ENCODE measurements around the gene VSIG10. TPM values are rescaled to one million over a fixed set of nuclear protein-coding genes. Genes with fewer than 3 reads are reported as not detected.
A peak's percentile ranks its signal among the peaks of the same experiment; 100 is the strongest.

VSIG10 gene
- total and polyA plus RNA-seq, 8 donors: 32.4 to 42.0 (median 36.5) TPM

GRCh38 chr12:118042091-118042490 is 61.7 kb downstream of the VSIG10 start:
- intact Hi-C loops (cut with DNase I): no loop called here
- ATAC-seq (no peak), DNase-seq (no peak)
- H3K4me3 ChIP-seq: no peak overlapping the region
- H3K36me3 ChIP-seq: peaks cover 0 to 96% of the 10 kb centered on the region in 2 donors
- H3K27me3 ChIP-seq: no peaks in the 10 kb centered on the region
- H3K9me3 ChIP-seq: no peaks in the 10 kb centered on the region
- TF ChIP-seq CTCF (IDR thresholded peaks at IDR 0.05): no peak
- no peak overlapping the region for H3K27ac ChIP-seq
- H3K4me1 ChIP-seq: no peaks in the 10 kb centered on the region

- no peaks in the 10 kb centered on the region for H3K4me1 ChIP-seq
- no peak overlapping the region for H3K27ac ChIP-seq
- DNase-seq (no peak), ATAC-seq (no peak)
- intact Hi-C loops (cut with DNase I): no loop called here
- H3K4me3 ChIP-seq: no peak overlapping the region
- no peak for TF ChIP-seq CTCF (IDR thresholded peaks at IDR 0.05)
- H3K36me3 ChIP-seq: peaks cover 0 to 100% of the 10 kb centered on the region in 2 donors
- H3K9me3 ChIP-seq: no peaks in the 10 kb centered on the region
- H3K27me3 ChIP-seq: no peaks in the 10 kb centered on the region
These were observed 65.7 kb downstream of the VSIG10 start for GRCh38 chr12:118038137-118038536.

GRCh38 chr12:118036672-118037411 is 67.0 kb downstream of the VSIG10 start:
- no peak overlapping the region for H3K4me3 ChIP-seq
- ATAC-seq (no peak), DNase-seq (no peak)
- H3K36me3 ChIP-seq: peaks cover 0 to 100% of the 10 kb centered on the region in 2 donors
- intact Hi-C loops (cut with DNase I): no loop called here
- TF ChIP-seq CTCF (IDR thresholded peaks at IDR 0.05): no peak
- H3K27me3 ChIP-seq: no peaks in the 10 kb centered on the region
- H3K4me1 ChIP-seq: no peaks in the 10 kb centered on the region
- no peaks in the 10 kb centered on the region for H3K9me3 ChIP-seq
- no peak overlapping the region for H3K27ac ChIP-seq

GRCh38 chr12:118035190-118036041 is 68.4 kb downstream of the VSIG10 start:
- Histone ChIP-seq H3K4me3 (no peak overlapping the region), H3K4me1 (no peaks in the 10 kb centered on the region), H3K27ac (no peak overlapping the region), H3K27me3 (no peaks in the 10 kb centered on the region), H3K9me3 (no peaks in the 10 kb centered on the region), H3K36me3 (peaks cover 0 to 100% of the 10 kb centered on the region in 2 donors)
- DNase-seq: no peak
- intact Hi-C loops (cut with DNase I): no loop called here
- no peak for TF ChIP-seq CTCF (IDR thresholded peaks at IDR 0.05)
- ATAC-seq: peak; percentile 19

Data from left lung (tissue), 10 donors.